Left cardiac atrium (tissue), 4 donors: ENCODE data around the gene VPS51. TPM values are rescaled to one million over a fixed set of nuclear protein-coding genes. Genes with fewer than 3 reads are reported as not detected.
"Not testable (repeated sequence)": the region's sequence is repeated elsewhere in the genome, so short reads cannot be mapped to it uniquely, and the experiment has no call there.

Experiments used
- ATAC-seq, 2 donors: fragments of 200-7000 bp; cut with Tn5 transposase; one replicate each; pipeline ENCODE4 v1.9.1; 2020; ENCODE audit warnings: mild to moderate bottlenecking in 2 of 2, moderate library complexity in 2 of 2
- DNase-seq: peaks from one replicate; pipeline ENCODE4 v3.0.0-alpha.2; 2020
- intact Hi-C, 2 donors: fragments of 100-400 bp; cut with DNase I; formaldehyde crosslinking; loops; one replicate each; pipeline versions ENCODE4 v1.14.1 to v1.15.1; 2022 to 2023
- total RNA-seq, 2 donors: library from RNA; stranded (reverse); fragmentation: NEBNext Ultra II Directional; extraction: Animal tissue kit (Norgen Biotek cat#: 25700); gene quantifications; one replicate each; pipeline ENCODE4 v1.2.1, GENCODE V29; 2021
- donor health status: DM: no; HTN: yes; CAD: no.
- donor health status: DM: no; HTN: yes; CAD: no; lungs with severe emphysema.
- donor health status: DM: yes; HTN: yes; CAD: no.
- donor health status: Dilated cardiomyopathy.

VPS51 gene
- total RNA-seq, 2 donors from 2014 or later, result 52.7 to 70.1 TPM

- intact Hi-C loops, result loop anchor here in 1 of 2 donors (5.0 kb wide), 1 partner anchor 103 kb away; the partner anchor contains the start of gene ARL2
- DNase-seq (no peak), ATAC-seq (no peak)
Observed at GRCh38 chr11:65115361-65116082, 19.5 kb downstream of the VPS51 start.

DNA sequence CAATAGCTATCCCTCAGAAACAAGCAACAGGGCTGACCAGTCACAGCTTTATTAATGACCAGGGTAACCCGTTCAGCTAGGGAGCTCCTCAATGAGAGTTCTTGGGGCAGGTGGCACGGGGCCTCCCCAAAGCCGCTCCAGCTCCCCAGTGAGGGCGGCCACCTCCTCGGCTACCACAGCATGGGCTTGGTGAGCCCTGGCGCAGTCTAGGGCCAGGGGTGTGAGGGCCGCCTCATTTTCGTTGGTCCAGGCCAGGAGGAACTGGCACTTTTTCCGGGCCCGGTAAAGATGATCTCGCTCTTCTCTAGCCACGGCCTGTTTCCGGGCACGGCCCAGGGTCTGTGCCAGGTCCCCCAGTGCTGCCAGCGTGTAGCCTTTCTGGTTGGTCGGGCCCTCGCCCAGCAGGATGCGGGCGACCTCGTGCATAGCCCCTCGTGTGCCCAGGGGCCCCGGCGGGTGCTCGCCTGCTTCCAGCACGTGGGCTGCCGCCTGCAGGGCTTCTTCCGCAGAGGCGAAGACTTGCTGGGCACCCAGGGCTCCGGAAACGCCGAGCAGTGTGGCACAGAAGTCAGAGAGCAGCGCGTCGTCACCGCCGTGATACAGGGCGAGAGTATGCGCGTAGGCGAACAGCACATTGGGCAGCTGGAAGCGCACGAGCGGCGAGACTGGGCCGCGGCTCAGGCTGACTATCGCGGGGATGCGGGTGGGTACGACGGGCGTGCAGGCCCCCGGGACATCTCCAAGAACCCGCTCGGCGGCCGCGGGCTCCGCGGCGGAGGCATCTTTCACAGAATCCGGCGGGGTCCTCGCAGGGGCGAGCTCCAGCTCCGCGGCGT, 20.6 kb downstream of the VPS51 start:
- intact Hi-C loops, result loop anchor here in 1 of 2 donors (5.0 kb wide), 1 partner anchor 104 kb away; the partner anchor contains the start of gene ARL2
- no peak for DNase-seq
- ATAC-seq, result peak; percentile 4 to 5

DNA sequence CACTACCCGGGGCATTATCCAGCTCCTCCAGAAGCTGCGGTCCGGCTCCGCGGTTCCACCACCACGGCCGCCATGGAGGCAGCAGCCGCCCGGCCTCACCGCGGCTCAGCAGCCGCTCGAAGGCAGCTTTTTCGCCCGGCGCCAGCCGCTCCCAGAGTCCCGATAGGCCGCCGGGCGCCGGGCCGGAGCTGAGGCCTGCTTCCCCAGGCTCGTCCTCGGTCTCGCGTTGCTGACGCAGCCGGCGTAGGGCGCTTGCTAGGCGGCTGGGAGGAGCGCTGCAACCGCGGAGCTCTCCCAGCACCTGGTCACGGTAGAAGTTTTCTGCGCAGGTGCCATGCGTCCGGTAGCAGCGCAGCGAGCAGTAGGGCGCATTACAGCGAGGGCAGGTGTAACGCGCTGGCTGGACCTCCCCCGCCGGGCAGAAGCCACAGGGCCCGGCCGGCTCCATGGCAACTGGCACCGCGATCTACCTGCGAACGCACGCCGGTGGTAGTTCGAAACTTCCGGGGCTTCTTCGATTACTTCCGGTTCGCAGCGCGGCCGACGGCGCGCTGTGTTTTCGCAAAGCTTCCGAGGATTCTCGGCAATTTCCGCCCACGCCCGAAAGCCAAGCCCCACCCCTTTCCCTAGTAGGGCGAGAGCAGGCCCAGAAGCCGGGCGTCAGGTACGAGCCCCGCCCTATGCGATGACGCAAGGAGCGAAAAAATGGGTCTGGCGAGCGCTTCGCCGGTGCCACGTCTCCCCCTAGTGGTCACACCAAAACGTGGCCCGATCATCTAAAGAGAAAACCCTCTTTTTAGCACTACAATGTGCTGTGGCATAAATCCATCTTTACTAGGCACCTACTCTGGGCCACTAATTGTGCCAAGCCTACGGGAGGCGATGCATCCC, 21.4 kb downstream of the VPS51 start, which contains the start of gene ZNHIT2:
ZNHIT2 (minus strand) TSS at position 496 of the 891 bp plus-strand sequence; CDS start at position 448, 48 bp downstream.
- DNase-seq (peak; percentile 100), ATAC-seq (peak; percentile 86 to 87)
- intact Hi-C loops, result loop anchor here in 1 of 2 donors (5.0 kb wide), 1 partner anchor 105 kb away; the partner anchor contains the start of gene ARL2

DNA sequence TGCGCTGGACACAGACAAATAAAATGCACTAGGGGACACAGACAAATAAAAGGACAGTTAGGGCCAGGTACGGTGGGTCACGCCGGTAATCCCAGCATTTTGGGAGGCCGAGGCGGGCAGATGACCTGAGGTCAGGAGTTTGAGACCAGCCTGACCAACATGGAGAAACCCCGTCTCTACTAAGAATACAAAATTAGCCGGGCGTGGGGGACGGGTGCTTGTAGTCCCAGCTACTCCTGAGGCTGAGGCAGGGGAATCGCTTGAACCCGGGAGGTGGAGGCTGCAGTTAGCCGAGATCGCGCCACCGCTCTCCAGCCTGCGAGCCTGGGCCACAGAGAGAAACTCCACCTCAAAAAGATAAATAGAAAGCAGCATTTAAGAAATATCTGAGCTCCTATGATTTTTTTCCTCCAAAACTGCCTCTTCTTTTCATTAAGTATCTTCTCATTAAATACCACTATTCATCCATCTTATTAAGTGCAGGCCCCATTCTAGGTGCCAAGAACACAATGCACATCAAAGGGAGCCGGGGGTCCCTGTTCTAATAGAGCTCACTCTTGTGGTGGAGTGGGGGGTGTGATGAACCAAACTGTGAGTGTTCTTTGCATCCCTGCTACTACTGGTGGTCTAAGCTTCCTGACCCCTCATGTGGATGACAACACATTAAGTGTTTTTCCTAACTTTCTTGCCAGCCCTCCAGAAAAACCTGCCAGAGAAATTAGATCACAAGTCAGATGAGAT, 22.3 kb downstream of the VPS51 start:
- intact Hi-C loops, result loop anchor here in 1 of 2 donors (5.0 kb wide), 1 partner anchor 106 kb away; the partner anchor contains the start of gene ARL2
- no peak for DNase-seq
- no peak for ATAC-seq

- DNase-seq, ATAC-seq: not testable (repeated sequence)
- intact Hi-C loops, result loop anchor here in 1 of 2 donors (5.0 kb wide), 1 partner anchor 107 kb away; the partner anchor contains the start of gene ARL2
Observed at GRCh38 chr11:65118891-65119669, 23.1 kb downstream of the VPS51 start.

DNA sequence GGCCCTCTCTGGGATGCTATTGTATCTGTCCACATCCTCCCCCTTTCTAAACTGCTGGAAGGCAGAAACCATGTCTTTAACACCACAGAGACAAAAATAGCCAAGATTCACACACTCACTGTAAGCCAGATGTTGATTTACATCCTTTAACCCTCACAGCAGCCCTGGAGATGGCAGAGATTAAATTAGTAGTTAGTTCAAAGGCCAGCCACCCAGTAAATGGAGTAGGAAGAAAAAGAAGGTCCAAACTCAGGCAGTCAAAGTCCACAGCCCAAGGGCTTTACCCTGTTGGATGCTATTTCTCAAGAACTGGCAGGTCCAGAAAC, 23.6 kb downstream of the VPS51 start:
- no peak for ATAC-seq
- intact Hi-C loops, result loop anchor here in 1 of 2 donors (5.0 kb wide), 1 partner anchor 107 kb away; the partner anchor contains the start of gene ARL2
- DNase-seq, result no peak

- intact Hi-C loops, result loop anchor here in 1 of 2 donors (5.0 kb wide), 1 partner anchor 61 kb away; the partner anchor contains the start of gene CAPN1
- no peak for DNase-seq
- no peak for ATAC-seq
Observed at GRCh38 chr11:65120831-65121230, 24.8 kb downstream of the VPS51 start.

DNA sequence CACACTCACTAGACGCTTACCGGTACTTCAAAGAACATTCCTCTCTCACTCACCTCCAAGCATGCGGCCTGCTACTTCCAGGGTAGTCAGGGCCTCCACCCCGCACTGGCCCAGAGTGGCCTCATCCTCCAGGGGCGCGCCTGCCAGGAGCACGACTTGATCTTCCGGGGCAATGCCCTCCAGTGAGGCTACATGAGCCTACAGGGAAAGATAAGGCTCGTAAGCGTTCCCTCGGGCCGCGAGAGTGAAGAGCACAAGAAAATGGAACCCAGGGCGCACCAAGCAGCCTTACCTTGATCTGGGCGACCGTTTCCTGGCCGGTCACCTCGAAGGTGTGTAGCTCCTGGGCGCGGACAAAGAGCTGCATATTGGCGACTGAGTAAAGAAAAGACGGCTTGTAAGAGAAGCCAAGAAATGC, 25.4 kb downstream of the VPS51 start:
- ATAC-seq (peak in 1 of 2 donors; percentile 0), DNase-seq (no peak)
- intact Hi-C loops, result loop anchor here in 1 of 2 donors (5.0 kb wide), 1 partner anchor 61 kb away; the partner anchor contains the start of gene CAPN1

DNA sequence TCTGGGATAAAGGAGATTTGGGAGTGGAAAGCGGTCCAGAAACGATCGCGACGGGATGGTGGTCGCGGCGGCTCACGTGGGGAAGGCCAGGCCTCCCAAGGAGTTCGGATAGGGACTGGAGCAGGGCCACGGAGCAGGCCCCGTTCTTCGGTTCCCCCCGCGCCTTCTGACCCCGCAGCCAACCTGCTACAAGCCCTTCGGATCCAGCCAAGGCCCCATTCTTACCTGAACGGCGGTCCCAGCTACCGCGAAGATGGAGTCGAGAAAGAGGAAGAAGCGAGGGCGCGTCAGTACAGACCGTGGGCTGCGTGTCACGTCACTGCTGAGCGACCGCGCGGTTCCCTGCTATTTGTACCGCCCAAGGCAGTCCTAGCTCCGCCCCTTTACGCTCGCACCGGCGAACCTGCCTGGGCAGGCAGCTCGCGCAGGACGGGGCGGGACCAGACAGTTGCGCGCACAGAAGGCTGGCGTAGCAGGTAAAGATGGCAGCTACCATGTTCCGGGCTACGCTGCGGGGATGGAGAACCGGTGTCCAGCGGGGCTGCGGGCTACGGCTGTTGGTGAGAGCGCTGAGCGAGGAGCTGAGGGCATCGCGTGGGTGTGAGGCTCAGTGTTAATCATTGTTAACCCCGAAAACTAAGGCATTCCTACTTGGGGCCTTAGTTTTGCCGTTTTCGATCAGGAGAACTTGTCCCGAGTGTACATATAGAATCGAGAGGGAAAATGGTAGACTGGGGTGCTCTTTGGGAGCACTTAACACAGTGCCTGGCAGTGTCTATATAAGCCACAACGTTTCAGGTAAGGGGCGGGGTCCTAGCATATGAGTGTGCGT, 26.1 kb downstream of the VPS51 start, which contains the start of the genes FAU and MRPL49:
FAU (minus strand) TSS at position 270 of the 832 bp plus-strand sequence. CDS start 321 bp downstream, outside the sequence.
MRPL49 (plus strand) TSS at position 457 of the 832 bp plus-strand sequence; CDS start at position 483, 26 bp downstream.
- DNase-seq (peak; percentile 99), ATAC-seq (peak; percentile 91 to 93)
- intact Hi-C loops, result loop anchor here in 1 of 2 donors (5.0 kb wide), 1 partner anchor 60 kb away; the partner anchor contains the start of gene CAPN1

DNA sequence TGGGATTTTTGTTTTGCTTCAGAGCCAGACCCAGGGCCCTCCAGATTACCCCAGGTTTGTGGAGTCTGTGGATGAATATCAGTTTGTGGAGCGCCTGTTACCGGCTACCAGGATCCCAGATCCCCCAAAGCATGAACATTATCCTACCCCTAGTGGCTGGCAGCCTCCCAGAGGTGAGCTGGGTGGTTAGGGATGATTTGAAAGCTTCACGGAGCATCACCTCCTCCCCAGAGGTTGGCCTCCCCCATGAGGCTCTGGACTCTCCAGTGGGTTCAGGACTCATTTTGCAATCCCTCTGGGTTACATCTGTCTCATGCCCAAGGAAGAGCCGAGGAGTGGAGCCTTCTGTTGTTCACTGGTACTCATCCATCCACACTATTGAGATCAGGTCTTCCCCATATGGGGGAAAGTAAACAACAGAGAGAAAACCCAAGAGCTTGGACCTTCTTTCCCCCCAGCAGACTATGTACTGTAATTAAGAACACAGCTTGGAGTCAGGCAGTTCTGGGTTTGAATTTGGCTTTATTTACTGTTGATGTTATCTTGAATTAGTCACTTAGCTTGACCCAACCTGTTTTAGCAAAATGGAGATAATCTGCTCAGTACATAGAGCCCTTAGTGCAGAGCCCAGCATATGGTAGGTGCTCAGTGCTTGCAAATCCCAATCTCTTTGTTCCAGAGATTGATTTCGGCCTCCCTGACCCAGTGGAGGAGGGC, 28.6 kb downstream of the VPS51 start:
- DNase-seq (no peak), ATAC-seq (no peak)
- intact Hi-C loops, result loop anchor here in 1 of 2 donors (5.0 kb wide), 1 partner anchor 58 kb away; the partner anchor contains the start of gene CAPN1

GRCh38 chr11:65125197-65126056, 29.4 kb downstream of the VPS51 start:
- intact Hi-C loops, result no loop called here
- ATAC-seq (no peak), DNase-seq (no peak)

DNA sequence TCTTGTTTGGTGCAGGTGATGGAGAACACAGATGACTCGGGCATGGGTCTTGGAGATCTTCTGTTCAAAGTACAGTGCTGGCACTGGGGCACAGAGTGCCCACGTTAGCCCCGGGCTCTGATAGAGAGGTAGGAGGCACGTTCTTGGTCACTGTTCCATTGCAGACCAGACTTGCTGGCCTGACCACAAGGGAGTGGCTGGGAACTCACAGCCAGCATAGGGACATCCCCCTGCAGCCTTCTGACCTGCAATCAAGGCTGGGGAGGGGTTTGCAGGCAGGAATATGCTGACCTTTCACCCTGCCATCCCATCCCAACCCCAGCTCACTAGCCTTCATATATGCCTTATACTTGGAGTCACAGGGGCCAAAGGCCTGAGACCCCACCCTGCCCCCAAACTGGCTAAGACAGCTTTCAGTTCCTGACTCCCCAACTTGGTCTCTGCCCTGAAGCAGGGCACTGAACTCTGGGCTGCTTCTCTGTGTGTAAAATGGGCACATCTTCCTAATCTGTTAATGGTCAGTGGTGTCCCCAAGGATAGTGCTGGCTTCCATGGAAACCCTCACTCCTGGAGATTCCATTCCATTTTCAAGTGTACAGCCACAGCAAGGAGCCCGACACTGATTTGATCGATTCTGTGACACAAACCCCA, 30.7 kb downstream of the VPS51 start:
- DNase-seq (no peak), ATAC-seq (no peak)
- intact Hi-C loops, result no loop called here

- ATAC-seq (no peak), DNase-seq (no peak)
- intact Hi-C loops, result no loop called here
Observed at GRCh38 chr11:65127473-65128181, 31.6 kb downstream of the VPS51 start.
